Keratinocyte (primary cell): Measurements from ENCODE around the gene CCDC185. TPM values are rescaled to one million over a fixed set of nuclear protein-coding genes. Genes with fewer than 3 reads are reported as not detected.
A peak's percentile ranks its signal among the peaks of the same experiment; 100 is the strongest.

Source experiments
- DNase-seq: peaks from one replicate; pipeline ENCODE4 v3.0.0-alpha.2; 2011; ENCODE audit warnings: low read depth, missing footprints, low spot score
- FAIRE-seq: peaks from 2 replicates; lab custom pipeline; 2011; peaks lifted over from hg19 to GRCh38; lab: Jason Lieb, UNC
- H2AFZ ChIP-seq: 2 replicates; pipeline ENCODE4 v1.6.0; 2012; ENCODE audit warnings: low read length, control low read depth, inconsistent platforms; ENCODE audit not compliant: control insufficient read depth
- H3K27ac ChIP-seq: 2 replicates; pipeline ENCODE4 v1.5.1; 2011; ENCODE audit warnings: low read length; ENCODE audit not compliant: control insufficient read depth, insufficient read depth
- H3K27me3 ChIP-seq: 3 replicates; pipeline ENCODE4 v1.6.0; 2011; ENCODE audit warnings: low read length; ENCODE audit not compliant: control insufficient read depth, insufficient read depth; ENCODE audit errors: extremely low read depth
- H3K36me3 ChIP-seq, 2 experiments: 2 replicates in 1 of 2; 3 replicates in 1 of 2; pipeline ENCODE4 v1.5.1; 2011; ENCODE audit warnings: low read length in 2 of 2, mild to moderate bottlenecking in 1 of 2; ENCODE audit not compliant: control insufficient read depth in 2 of 2, insufficient read depth in 2 of 2; ENCODE audit errors: extremely low read depth in 1 of 2
- H3K4me1 ChIP-seq: 3 replicates; pipeline ENCODE4 v1.5.1; 2011; ENCODE audit warnings: low read length; ENCODE audit not compliant: control insufficient read depth, insufficient read depth; ENCODE audit errors: extremely low read depth
- H3K4me2 ChIP-seq: 3 replicates; pipeline ENCODE4 v1.6.0; 2011; ENCODE audit warnings: low read depth, low read length; ENCODE audit not compliant: control insufficient read depth, insufficient read depth; ENCODE audit errors: extremely low read depth
- H3K4me3 ChIP-seq, 3 experiments: fragments of 200-600 bp in 1 of 3; sonication (generic) in 1 of 3; 2 replicates in 2 of 3; 3 replicates in 1 of 3; pipeline ENCODE4 v1.5.1; 2011 to 2016; ENCODE audit warnings: low read length in 3 of 3, mild to moderate bottlenecking in 3 of 3, control low read depth in 2 of 3, inconsistent platforms in 1 of 3, low read depth in 1 of 3, mixed read lengths in 1 of 3, mixed run types in 1 of 3, moderate library complexity in 1 of 3; ENCODE audit not compliant: control insufficient read depth in 2 of 3, insufficient read depth in 2 of 3; ENCODE audit errors: extremely low read depth in 1 of 3
- H3K79me2 ChIP-seq: 2 replicates; pipeline ENCODE4 v1.6.0; 2012; ENCODE audit warnings: low read length; ENCODE audit not compliant: control insufficient read depth, insufficient read depth
- H3K9ac ChIP-seq: 3 replicates; pipeline ENCODE4 v1.6.0; 2011; ENCODE audit warnings: low read length; ENCODE audit not compliant: control insufficient read depth, insufficient read depth; ENCODE audit errors: extremely low read depth
- H3K9me1 ChIP-seq: 3 replicates; pipeline ENCODE4 v1.6.0; 2011; ENCODE audit warnings: low read length; ENCODE audit not compliant: control insufficient read depth, insufficient read depth; ENCODE audit errors: extremely low read depth
- H3K9me3 ChIP-seq: 2 replicates; pipeline ENCODE4 v1.5.1; 2012; ENCODE audit warnings: low read depth, low read length; ENCODE audit not compliant: control insufficient read depth
- H4K20me1 ChIP-seq: 3 replicates; pipeline ENCODE4 v1.6.0; 2011; ENCODE audit warnings: low read length; ENCODE audit not compliant: control insufficient read depth, insufficient read depth; ENCODE audit errors: extremely low read depth
- CTCF ChIP-seq, 3 experiments: IDR thresholded peaks in 1 of 3; conservative IDR thresholded peaks in 1 of 3; optimal IDR thresholded peaks in 1 of 3; 2 replicates in 2 of 3; 3 replicates in 1 of 3; pipeline versions ENCODE3 to v1.5.1; 2011; ENCODE audit warnings: low read length in 3 of 3, mild to moderate bottlenecking in 3 of 3, moderate library complexity in 2 of 3, control low read depth in 1 of 3, inconsistent platforms in 1 of 3; ENCODE audit not compliant: insufficient read depth in 2 of 3; ENCODE audit errors: extremely low read depth in 1 of 3
- EZH2 ChIP-seq: IDR thresholded peaks from one replicate; pipeline ENCODE4 v1.6.1; 2012; ENCODE audit warnings: inconsistent platforms, mild to moderate bottlenecking, low read length, moderate library complexity
- dilution Hi-C: fragments of 300-500 bp; cut with MboI; formaldehyde crosslinking; loops from one replicate; pipeline ENCODE4 v1.7.0; 2020; ENCODE audit warnings: low sequenced_read_pairs; ENCODE audit not compliant: extremely low pct_ligation_motif_present
- polyA plus RNA-seq, 5 experiments: library from polyadenylated mRNA; depleted of rRNA in 3 of 5; stranded (reverse) in 3 of 5; stranded (forward) in 1 of 5; unstranded in 1 of 5; fragments of >200 nt; gene quantifications; 1 replicate in 1 of 5; 2 replicates in 3 of 5; 3 replicates in 1 of 5; pipeline versions ENCODE4 v1.2.1 to v1.2.3, GENCODE V29; 2011 to 2012; ENCODE audit warnings: missing spikeins in 2 of 5, low read depth in 1 of 5, low replicate concordance in 1 of 5

The CCDC185 gene
- polyA plus RNA-seq, 1 donor (not counting 4 experiments of a cell fraction or from before 2014, with no cell fraction given), result not detected

GRCh38 chr1:223411309-223411708, 18.1 kb downstream of the CCDC185 start:
- H3K9me1 ChIP-seq, result no peaks in the 10 kb centered on the region
- H4K20me1 ChIP-seq, result no peaks in the 10 kb centered on the region
- peak; percentile 59 for FAIRE-seq
- no peak overlapping the region for H3K27ac ChIP-seq
- H3K36me3 ChIP-seq, result no peaks in the 10 kb centered on the region
- no peaks in the 10 kb centered on the region for H3K9me3 ChIP-seq
- H3K4me2 ChIP-seq, result no peak overlapping the region
- no peak overlapping the region for H3K4me3 ChIP-seq
- TF ChIP-seq EZH2 (no peak), CTCF (optimal IDR thresholded peaks at IDR 0.05 in 1 of 3, IDR thresholded peaks at IDR 0.05 in 1 of 3, conservative IDR thresholded peaks at IDR 0.05 in 1 of 3; ENCODE audit: extremely low read depth in 1 of 3, insufficient read depth in 2 of 3, low read length in 3 of 3) (no peak)
- H3K79me2 ChIP-seq, result no peaks in the 10 kb centered on the region
- no peak overlapping the region for H3K9ac ChIP-seq
- no peaks in the 10 kb centered on the region for H3K4me1 ChIP-seq
- H3K27me3 ChIP-seq, result no peaks in the 10 kb centered on the region
- dilution Hi-C loops, result no loop called here
- DNase-seq, result no peak
- H2AFZ ChIP-seq, result no peak overlapping the region

DNA sequence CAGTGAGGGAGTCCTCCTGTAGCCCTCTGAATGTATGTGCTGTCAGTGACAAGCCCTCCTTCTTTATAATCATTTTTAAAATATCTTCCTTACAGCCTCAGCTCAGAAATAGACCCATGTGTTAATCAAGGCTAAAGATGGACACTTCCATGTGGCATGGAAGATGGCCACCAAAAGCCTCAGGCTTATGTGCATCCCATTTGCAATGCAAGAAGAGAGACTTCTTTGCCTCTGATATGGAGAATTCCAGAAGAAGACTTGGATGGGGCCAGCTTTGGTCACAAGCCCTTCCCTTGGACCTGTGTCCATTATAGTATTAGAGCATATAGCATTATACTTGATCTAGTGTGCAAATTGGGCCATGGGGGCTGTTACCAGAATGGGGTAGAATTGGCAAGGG, 18.5 kb downstream of the CCDC185 start:
- Histone ChIP-seq H3K79me2 (no peaks in the 10 kb centered on the region), H3K9ac (no peak overlapping the region), H3K9me3 (no peaks in the 10 kb centered on the region), H4K20me1 (no peaks in the 10 kb centered on the region), H2AFZ (no peak overlapping the region), H3K36me3 (no peaks in the 10 kb centered on the region), H3K27ac (no peak overlapping the region), H3K4me2 (no peak overlapping the region), H3K9me1 (no peaks in the 10 kb centered on the region), H3K4me3 (no peak overlapping the region), H3K27me3 (no peaks in the 10 kb centered on the region), H3K4me1 (no peaks in the 10 kb centered on the region)
- dilution Hi-C loops, result no loop called here
- DNase-seq (no peak), FAIRE-seq (no peak)
- TF ChIP-seq EZH2, result no peak
- TF ChIP-seq CTCF (optimal IDR thresholded peaks at IDR 0.05 in 1 of 3, IDR thresholded peaks at IDR 0.05 in 1 of 3, conservative IDR thresholded peaks at IDR 0.05 in 1 of 3; ENCODE audit: extremely low read depth in 1 of 3, insufficient read depth in 2 of 3, low read length in 3 of 3), result no peak
